Ramos (cell line): Measurements from ENCODE around the gene HNRNPH3.
"Not testable (repeated sequence)": the region's sequence is repeated elsewhere in the genome, so short reads cannot be mapped to it uniquely, and the experiment has no call there.

Experiments used
- in situ Hi-C: fragments of 300-500 bp; cut with MboI; formaldehyde crosslinking; loops from one replicate; pipeline ENCODE4 v1.14.3; 2022; ENCODE audit warnings: low sequenced_read_pairs; ENCODE audit not compliant: unreplicated experiment

HNRNPH3 gene, protein sequence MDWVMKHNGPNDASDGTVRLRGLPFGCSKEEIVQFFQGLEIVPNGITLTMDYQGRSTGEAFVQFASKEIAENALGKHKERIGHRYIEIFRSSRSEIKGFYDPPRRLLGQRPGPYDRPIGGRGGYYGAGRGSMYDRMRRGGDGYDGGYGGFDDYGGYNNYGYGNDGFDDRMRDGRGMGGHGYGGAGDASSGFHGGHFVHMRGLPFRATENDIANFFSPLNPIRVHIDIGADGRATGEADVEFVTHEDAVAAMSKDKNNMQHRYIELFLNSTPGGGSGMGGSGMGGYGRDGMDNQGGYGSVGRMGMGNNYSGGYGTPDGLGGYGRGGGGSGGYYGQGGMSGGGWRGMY

DNA sequence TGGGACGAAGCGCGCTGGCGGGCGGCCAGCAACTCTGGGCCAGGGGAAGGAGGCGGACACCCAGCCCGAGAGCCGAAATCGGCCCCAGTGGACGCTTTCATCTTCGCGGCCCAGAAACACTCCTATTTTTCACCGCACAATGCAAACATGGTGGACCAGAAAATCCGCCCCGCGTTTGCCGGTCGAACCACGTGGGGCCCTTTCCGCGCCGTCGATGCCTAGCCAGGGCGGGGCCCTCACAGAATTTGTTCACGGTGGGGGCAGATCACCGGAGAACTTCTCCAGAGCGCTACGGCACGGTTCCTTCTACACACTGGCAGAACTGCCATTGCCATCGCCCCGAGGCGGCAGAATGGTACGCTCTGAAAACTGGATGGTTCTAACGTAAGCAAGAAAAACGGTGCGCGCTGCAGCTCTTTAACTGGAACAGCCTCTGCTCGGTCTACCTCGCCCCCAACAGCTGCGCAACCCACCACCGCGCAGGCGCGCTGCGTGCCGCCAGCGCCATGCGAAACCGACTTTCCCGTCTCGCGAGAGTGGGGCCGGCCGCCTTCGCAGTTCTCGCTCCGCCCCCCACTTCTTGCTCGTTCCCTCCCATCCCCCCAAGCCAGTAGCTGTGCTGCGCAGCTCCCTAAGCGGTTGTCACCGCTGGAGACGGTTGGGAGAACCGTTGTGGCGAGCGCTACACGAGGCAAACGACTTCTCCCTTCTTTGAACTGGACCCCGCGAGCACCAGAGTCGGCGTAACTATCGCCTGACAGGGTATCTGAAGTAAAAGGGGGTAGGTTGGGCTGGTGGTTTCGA is at the start of gene HNRNPH3:
HNRNPH3 (plus strand) TSS at position 610 of the 804 bp plus-strand sequence. CDS start 5,158 bp downstream, outside the sequence.
- in situ Hi-C loops: no loop called here

DNA sequence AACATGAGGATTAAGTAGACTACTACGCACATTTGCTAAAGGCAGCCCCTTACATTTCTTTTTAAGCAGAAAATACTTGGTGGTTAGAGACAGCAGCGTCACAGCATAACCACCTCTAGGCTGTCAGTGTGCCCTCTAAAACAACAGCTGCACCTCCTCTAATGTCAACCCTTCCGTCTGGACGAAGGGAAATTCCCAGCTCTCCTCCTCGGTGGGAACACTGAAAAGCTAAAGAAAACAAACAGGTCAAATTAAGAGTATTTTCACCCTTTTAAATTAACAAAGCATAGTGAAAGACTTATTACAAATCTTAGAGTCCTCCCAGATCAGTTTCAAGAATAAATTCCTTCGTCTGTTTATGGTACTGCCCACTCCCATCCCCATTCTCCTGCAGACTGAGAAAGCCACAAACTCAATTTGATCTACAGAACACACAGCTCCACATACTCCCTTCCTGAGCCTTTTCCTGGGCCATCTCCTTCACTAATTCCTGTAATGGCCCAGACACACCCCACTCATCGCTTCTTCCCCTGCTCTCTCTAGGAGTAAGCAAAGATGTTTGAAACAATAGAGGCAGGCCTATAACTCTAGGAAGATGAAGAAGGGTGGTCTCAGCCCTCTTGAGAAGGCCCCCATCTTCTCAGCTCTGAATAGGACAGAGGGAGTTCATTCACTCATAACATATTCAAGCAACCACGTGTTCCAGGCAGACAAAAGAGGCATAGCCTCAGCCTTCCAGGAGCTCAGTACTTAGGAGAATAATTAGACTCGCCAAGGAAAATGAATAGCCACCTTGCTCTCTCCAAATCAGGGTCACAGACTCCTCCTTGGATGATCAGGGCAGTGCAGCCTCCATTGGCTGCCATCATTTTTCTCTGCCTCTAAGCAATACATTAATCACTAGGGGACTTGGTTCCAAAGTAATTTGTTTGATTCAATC is 47.5 kb upstream of the HNRNPH3 start:
- in situ Hi-C loops: no loop called here

GRCh38 chr10:68288717-68289116 is 43.1 kb upstream of the HNRNPH3 start:
- in situ Hi-C loops: no loop called here

- in situ Hi-C loops: no loop called here
Measured at GRCh38 chr10:68290736-68291135, 41.1 kb upstream of the HNRNPH3 start.

DNA sequence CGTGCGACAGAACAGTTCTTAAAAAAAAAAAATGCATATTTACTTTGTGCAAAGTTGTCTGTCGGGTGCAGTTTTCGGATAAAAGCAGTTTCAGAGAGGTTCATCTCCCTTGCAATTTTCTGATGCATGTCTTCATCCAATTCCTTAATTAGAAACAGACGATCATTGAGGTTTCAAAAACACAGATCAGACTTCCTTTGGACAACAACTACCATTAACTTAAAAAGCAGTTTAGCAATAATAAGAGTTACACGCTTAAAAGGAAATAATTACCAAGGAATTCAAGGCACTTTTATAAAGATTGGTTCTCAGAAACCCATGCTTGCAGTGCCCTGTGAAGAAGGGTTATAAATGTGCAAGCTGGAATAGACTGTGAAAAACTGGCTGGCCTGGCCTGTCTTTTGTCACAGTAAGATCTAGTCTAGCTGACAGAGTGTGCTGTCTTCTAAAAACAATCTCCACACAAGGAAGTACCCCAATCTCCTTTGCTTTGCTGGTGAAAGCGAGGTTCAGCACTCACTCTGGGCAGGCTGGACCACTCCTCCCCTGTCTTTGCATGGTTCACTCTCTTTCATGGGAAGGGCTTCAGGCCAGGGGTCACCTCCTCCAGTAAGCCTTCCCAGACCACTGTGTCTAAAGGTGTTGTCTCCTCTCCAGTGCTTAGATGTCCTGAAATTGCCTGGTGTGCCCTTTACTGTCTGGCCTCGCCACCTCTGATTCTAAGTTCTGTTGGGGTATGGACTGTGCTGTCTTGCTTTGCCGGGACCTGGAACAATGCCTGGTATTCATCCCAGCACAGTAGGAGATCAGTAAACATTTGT is 34.8 kb upstream of the HNRNPH3 start:
- in situ Hi-C loops: loop anchor here (5.0 kb wide), 1 partner anchor 80 kb away; no protein-coding TSS in a partner anchor

- in situ Hi-C loops: loop anchor here (10.0 kb wide), 2 partner anchors 446 to 516 kb away; no protein-coding TSS in a partner anchor
Measured at GRCh38 chr10:68301301-68301700, 30.6 kb upstream of the HNRNPH3 start.

DNA sequence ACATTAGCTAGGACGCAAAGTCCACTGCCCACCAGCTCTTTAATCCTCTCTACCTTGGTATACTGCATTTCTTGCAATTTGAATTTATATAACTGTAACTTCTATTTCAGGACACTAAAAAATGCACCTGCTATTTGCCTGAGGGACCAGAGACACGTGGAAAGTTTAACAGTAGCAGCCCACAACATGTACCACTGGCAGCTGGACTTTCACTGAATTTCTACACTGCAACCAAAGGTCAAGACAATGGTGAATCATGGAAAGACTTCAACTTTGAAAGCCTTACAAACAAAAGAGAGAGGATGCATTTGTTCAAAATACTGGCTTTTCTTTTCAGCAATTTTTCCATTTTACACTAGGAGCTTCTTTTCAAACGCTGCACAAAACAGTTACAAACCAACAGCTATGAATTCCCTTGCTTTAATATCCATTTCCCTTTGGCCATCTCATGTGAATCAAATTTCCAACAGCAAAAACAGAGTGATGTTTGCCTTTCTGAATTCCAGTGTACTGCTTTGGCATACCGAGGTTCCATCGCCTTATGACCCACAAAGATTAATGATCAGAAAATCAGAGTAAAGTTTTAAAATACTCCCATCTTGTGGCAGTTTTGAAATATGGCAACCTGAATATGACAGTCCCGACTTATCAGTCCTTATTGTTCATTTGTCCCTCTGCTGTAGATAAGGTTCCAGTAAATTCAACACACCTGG is 29.9 kb upstream of the HNRNPH3 start:
- in situ Hi-C loops: loop anchor here (10.0 kb wide), 2 partner anchors 447 to 517 kb away; no protein-coding TSS in a partner anchor

DNA sequence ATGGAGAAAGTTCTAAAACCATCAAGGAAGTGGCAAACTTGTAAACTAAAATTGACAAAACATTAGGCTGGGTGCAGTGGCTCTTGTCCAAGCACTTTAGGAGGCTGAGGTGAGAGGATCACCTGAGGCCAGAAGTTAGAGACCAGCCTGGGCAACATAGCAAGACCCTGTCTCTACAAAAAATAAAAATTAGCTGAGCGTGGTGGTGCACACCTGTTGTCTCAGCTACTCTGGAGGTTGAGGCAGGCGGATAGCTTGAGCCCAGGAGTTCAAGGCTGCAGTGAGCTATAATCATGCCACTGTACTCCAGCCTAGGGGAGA is 29.4 kb upstream of the HNRNPH3 start:
- in situ Hi-C loops: loop anchor here (10.0 kb wide), 2 partner anchors 448 to 518 kb away; no protein-coding TSS in a partner anchor

- in situ Hi-C loops: loop anchor here (10.0 kb wide), 2 partner anchors 448 to 518 kb away; no protein-coding TSS in a partner anchor
Measured at GRCh38 chr10:68302871-68303270, 29.0 kb upstream of the HNRNPH3 start.

DNA sequence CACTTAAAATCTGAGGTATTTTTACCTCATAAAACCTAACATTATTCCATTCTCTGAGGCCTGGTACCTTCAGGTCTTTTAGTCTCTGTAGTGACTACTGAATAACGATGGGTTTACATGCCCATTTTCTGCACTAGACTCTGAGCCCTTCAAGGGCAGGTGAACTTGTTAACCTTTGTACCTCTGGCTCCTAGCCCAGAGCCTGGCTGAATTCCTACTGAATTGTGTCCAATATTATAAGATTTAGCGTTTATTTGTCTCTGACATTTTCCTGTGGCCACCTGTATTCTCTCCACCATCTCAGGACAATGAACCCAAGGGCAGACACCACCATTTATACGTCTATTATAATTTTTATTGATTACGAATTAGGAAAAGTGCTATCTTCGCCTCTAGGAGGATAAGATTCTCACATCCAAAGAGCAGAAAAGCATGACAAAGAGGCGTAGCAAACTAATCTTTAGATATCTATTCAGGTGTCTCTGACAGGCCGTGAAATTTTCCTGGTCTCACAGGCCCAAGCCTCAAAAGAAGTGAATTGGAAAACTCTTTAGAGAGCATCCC is 27.9 kb upstream of the HNRNPH3 start:
- in situ Hi-C loops: loop anchor here (10.0 kb wide), 2 partner anchors 449 to 519 kb away; no protein-coding TSS in a partner anchor

DNA sequence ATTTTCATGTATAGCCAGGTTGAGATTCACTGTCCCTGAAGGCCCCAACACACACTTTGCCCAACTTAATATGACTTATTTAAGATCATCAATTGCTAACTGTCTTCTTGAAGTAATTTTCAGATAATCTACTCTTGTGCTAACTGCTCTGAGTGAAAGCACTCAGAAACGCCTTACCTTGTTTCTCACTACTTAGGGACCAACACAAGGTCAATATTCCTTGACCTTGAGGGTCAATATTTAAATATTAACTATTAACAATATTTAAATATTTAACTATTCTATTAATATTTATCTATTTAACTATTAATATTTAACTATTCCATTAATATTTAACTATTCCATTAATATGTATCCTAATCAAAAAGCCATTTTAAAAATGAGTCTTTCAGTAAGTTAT is 26.0 kb upstream of the HNRNPH3 start:
- in situ Hi-C loops: loop anchor here (10.0 kb wide), 2 partner anchors 451 to 521 kb away; no protein-coding TSS in a partner anchor

GRCh38 chr10:68310531-68310930 is 21.3 kb upstream of the HNRNPH3 start:
- in situ Hi-C loops: no loop called here

- in situ Hi-C loops: not testable (repeated sequence)
Measured at GRCh38 chr10:68314930-68315329, 16.9 kb upstream of the HNRNPH3 start.

GRCh38 chr10:68315582-68315981 is 16.3 kb upstream of the HNRNPH3 start:
- in situ Hi-C loops: no loop called here

DNA sequence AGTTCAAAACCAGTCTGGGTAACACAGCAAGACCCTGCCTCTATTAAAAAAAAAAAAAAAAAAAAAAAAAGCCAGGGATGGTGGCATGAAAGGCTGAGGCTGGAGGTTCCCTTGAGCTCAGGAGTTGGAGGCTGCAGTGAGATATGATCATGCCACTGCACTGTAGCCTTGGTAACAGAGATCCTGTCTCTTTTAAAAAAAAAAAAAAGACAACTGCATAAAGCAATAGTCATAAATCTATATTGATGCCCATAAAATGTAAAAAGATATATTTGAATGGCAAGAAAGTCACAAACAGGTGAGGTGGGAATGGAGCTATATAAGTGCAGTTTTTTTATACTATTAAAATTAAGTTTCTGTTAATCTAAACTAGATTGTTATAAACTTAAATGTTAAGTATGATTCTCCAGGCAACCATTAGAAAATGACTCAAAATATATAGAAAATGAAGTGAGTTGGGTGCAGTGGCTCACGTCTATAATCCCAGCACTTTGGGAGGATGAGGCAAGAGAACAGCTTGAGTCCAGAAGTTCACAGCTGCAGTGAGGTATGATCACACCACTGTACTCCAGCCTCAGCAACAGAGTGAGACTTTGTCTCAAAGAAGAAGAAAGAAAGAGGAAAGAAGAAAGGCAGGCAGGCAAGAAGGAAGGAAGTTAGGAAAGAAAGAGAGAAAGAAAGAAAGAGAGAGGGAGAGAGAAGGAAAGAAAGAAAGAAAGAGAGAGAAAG is 13.4 kb upstream of the HNRNPH3 start:
- in situ Hi-C loops: no loop called here

- in situ Hi-C loops: not testable (repeated sequence)
Measured at GRCh38 chr10:68324396-68324795, 7.5 kb upstream of the HNRNPH3 start.
